ENCODE results near the gene GPR37.

- TF ChIP-seq EZH2phosphoT487 (IDR thresholded peaks at IDR 0.05; ENCODE audit: borderline replicate concordance, low read length) (no peak), CTCF (conservative IDR thresholded peaks at IDR 0.05; ENCODE audit: low read depth, low read length) (no peak)
Observed at GRCh38 chr7:124776153-124776552, 10.6 kb upstream of the GPR37 start.
